HepG2 (cell line): ENCODE measurements around the gene PDE3A.

ENCODE experiments used
- CTCF ChIP-seq: sonication (generic); formaldehyde crosslinking; IDR thresholded peaks from 2 replicates; pipeline ENCODE4 v1.5.0; 2020; ENCODE audit warnings: mild to moderate bottlenecking, missing genetic modification reagents, moderate library complexity
- EZH2 ChIP-seq: conservative IDR thresholded peaks from 2 replicates; pipeline ENCODE4 v1.6.1; 2012; ENCODE audit warnings: mild to moderate bottlenecking, low read depth, low read length, moderate library complexity
- NFATC3 ChIP-seq: sonication (generic); formaldehyde crosslinking; IDR thresholded peaks from 2 replicates; pipeline ENCODE4 v1.5.1; 2020; ENCODE audit warnings: mild to moderate bottlenecking, missing genetic modification reagents
- RAD21 ChIP-seq: fragments of 450-650 bp; formaldehyde crosslinking; IDR thresholded peaks from 2 replicates; pipeline ENCODE4 v1.5.0; 2020; ENCODE audit warnings: mild to moderate bottlenecking
- SNRNP70 ChIP-seq: fragments of 200-400 bp; formaldehyde crosslinking; IDR thresholded peaks from 2 replicates; pipeline ENCODE4 v1.6.1; 2017; ENCODE audit warnings: mild to moderate bottlenecking, low read depth, low read length, moderate library complexity
- U2AF1 ChIP-seq: fragments of 200-400 bp; formaldehyde crosslinking; optimal IDR thresholded peaks from 2 replicates; pipeline ENCODE3; 2017; ENCODE audit warnings: mild to moderate bottlenecking, low read depth, low read length

GRCh38 chr12:20704860-20705259, 336.5 kb downstream of the PDE3A start:
- TF ChIP-seq CTCF (CRISPR knock-in tag) (no peak), SNRNP70 (no peak), NFATC3 (CRISPR knock-in tag) (no peak), U2AF1 (no peak), RAD21 (CRISPR knock-in tag) (no peak), EZH2 (no peak)
